HEK293T (cell line): Measurements from ENCODE around the gene ABI3.

Experiments
- ARNT ChIP-seq: fragments of 450-650 bp; IDR thresholded peaks from 2 replicates; pipeline ENCODE4 v1.6.1; 2017; ENCODE audit warnings: mild to moderate bottlenecking
- CTBP1 ChIP-seq: fragments of 450-650 bp; IDR thresholded peaks from 2 replicates; pipeline ENCODE4 v1.6.1; 2016; ENCODE audit warnings: borderline replicate concordance
- ELF4 ChIP-seq: fragments of 450-650 bp; IDR thresholded peaks from 2 replicates; pipeline ENCODE4 v1.6.1; 2017; ENCODE audit warnings: antibody characterized with exemption
- FOXA1 ChIP-seq: fragments of 450-650 bp; IDR thresholded peaks from 2 replicates; pipeline ENCODE4 v1.6.1; 2016; ENCODE audit warnings: mild to moderate bottlenecking
- FOXK2 ChIP-seq: fragments of 450-650 bp; IDR thresholded peaks from 2 replicates; pipeline ENCODE4 v1.6.1; 2016; ENCODE audit warnings: mild to moderate bottlenecking
- NFRKB ChIP-seq: fragments of 450-650 bp; IDR thresholded peaks from 2 replicates; pipeline ENCODE4 v1.6.1; 2016; ENCODE audit warnings: mild to moderate bottlenecking, moderate library complexity
- SP1 ChIP-seq: fragments of 450-650 bp; IDR thresholded peaks from 2 replicates; pipeline ENCODE4 v1.6.1; 2017
- SUZ12 ChIP-seq: fragments of 450-650 bp; IDR thresholded peaks from 2 replicates; pipeline ENCODE4 v1.6.1; 2016; ENCODE audit warnings: mild to moderate bottlenecking
- TARDBP ChIP-seq: fragments of 450-650 bp; IDR thresholded peaks from 2 replicates; pipeline ENCODE4 v1.6.1; 2016

- TF ChIP-seq SP1 (no peak), TARDBP (no peak), ELF4 (no peak), FOXA1 (no peak), NFRKB (no peak), CTBP1 (no peak), SUZ12 (no peak), ARNT (no peak), FOXK2 (no peak)
Measured at GRCh38 chr17:49240619-49241018, 30.1 kb downstream of the ABI3 start.
